ENCODE data around the gene CFAP46. TPM values are rescaled to one million over a fixed set of nuclear protein-coding genes. Genes with fewer than 3 reads are reported as not detected.

The CFAP46 gene
- total and polyA plus RNA-seq, 2 donors (not counting 1 experiment from before 2014, with no cell fraction given): 0.07 TPM; not detected in 1

- intact Hi-C loops (cut with micrococcal nuclease): no loop called here
- no peaks in the 10 kb centered on the region for H3K36me3 ChIP-seq (replicated peaks in 1 of 2; ENCODE audit: control extremely low read depth in 1 of 2, control insufficient read depth in 1 of 2, extremely low read depth in 1 of 2, insufficient read depth in 2 of 2, low read length in 1 of 2)
These were observed 41.6 kb upstream of the CFAP46 start for GRCh38 chr10:132984008-132984295.

More at GRCh38 chr10:132984008-132984295, 41.6 kb upstream of the CFAP46 start:
- Histone ChIP-seq H3K4me3 (ENCODE audit: control extremely low read depth in 1 of 5, extremely low read depth in 1 of 5, insufficient read depth in 1 of 5, low read depth in 2 of 5, low read length in 4 of 5) (no peak overlapping the region), H3K9ac (ENCODE audit: low read length) (no peak overlapping the region), H3K4me2 (replicated peaks; ENCODE audit: low read depth, low read length, poor library complexity, severe bottlenecking) (no peak overlapping the region), H3K27me3 (replicated peaks in 1 of 4; ENCODE audit: control extremely low read depth in 1 of 4, control insufficient read depth in 3 of 4, insufficient read depth in 4 of 4, low read length in 3 of 4) (peaks cover 0 to 2% (median 0%) of the 10 kb centered on the region in 4 experiments), H3K9me3 (ENCODE audit: control extremely low read depth in 1 of 3, control insufficient read depth in 2 of 3, insufficient read depth in 1 of 3, low read length in 2 of 3) (peaks cover 0 to 4% (median 0%) of the 10 kb centered on the region in 3 donors), H2AFZ (ENCODE audit: insufficient read depth, low read depth, low read length, poor library complexity, severe bottlenecking) (no peak overlapping the region), H3K79me2 (ENCODE audit: control insufficient read depth, insufficient read depth, low read length) (no peaks in the 10 kb centered on the region), H3K27ac (ENCODE audit: low read length in 2 of 2) (no peak overlapping the region), H3K4me1 (ENCODE audit: control insufficient read depth in 2 of 2, insufficient read depth in 2 of 2, low read length in 2 of 2) (no peaks in the 10 kb centered on the region), H4K20me1 (ENCODE audit: control insufficient read depth, insufficient read depth, low read length, poor library complexity, severe bottlenecking) (no peaks in the 10 kb centered on the region)
- Mint-ChIP-seq H3K27me3 (no peaks in the 10 kb centered on the region), H3K9me3 (ENCODE audit: insufficient read depth) (no peaks in the 10 kb centered on the region), H3K4me3 (no peak overlapping the region), H3K27ac (no peak overlapping the region), H3K4me1 (no peaks in the 10 kb centered on the region)
- TF ChIP-seq CTCF (IDR thresholded peaks at IDR 0.05) (no peak), EZH2 (IDR thresholded peaks at IDR 0.05; ENCODE audit: borderline replicate concordance, insufficient read depth, low read depth, low read length, poor library complexity, severe bottlenecking) (no peak)
- CTCF ChIA-PET: no interaction called here
- ATAC-seq (ENCODE audit: low read depth) (no peak), DNase-seq (no peak)
- WGBS (ENCODE audit: insufficient coverage): 93% methylated on average over 27 of the region's 29 CpGs
- POLR2A ChIA-PET: no interaction called here
